Measurements from ENCODE around the gene MDGA2.

DNA sequence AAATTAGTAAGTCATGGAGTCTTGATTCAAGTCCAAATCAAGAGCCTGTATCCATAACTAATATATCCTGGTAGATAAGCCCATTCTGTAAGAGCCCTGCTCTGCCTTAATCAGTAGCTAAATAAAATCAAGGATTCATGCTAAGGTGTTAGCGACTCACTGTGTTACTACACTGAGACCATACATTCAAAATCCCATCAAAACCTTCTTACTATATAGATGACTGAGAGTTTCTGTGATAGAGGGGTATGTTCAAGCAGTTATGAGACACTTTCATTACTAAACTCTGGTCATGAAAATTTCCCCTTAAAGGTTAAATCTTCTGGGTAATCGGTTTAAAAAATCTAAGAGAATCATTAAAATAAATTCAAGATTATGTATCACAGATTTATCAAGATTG, 78.5 kb downstream of the MDGA2 start:
- TF ChIP-seq POLR2A (IDR thresholded peaks at IDR 0.05; ENCODE audit: low read depth, low read length) = no peak
- TF ChIP-seq RAD21 (IDR thresholded peaks at IDR 0.05; ENCODE audit: low read length) = no peak

All from IMR-90 (cell line).